Measurements from ENCODE around the gene TAPBP.
"Not testable (repeated sequence)": the region's sequence is repeated elsewhere in the genome, so short reads cannot be mapped to it uniquely, and the experiment has no call there.

Gene TAPBP

DNA sequence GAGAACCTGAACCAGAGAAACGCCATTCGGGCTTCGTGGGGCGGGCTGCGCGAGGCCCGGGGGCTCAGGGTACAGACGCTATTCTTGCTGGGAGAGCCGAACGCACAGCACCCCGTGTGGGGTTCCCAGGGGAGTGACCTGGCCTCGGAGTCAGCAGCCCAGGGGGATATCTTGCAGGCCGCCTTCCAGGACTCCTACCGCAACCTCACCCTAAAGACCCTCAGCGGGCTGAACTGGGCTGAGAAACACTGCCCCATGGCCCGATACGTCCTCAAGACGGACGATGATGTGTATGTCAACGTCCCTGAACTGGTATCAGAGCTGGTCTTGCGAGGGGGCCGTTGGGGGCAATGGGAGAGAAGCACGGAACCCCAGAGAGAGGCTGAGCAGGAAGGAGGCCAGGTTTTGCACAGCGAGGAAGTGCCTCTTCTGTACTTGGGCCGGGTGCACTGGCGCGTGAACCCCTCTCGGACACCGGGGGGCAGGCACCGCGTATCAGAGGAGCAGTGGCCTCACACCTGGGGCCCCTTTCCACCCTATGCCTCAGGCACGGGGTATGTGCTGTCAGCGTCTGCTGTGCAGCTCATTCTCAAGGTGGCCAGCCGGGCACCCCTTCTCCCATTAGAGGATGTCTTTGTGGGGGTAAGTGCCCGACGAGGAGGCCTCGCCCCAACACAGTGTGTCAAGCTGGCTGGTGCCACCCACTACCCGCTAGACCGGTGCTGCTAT is 36.1 kb downstream of the TAPBP start:
- in situ Hi-C loops (cut with HindIII; ENCODE audit: low sequenced_read_pairs) = no loop called here

- in situ Hi-C loops (cut with HindIII; ENCODE audit: low sequenced_read_pairs) = no loop called here
These were observed 36.8 kb downstream of the TAPBP start, which contains the start of gene B3GALT4 for GRCh38 chr6:33276864-33277662. Gene B3GALT4, plus strand, starts transcription at chr6:33277123. Its CDS starts 297 bp downstream, at chr6:33277420.

- in situ Hi-C loops (cut with HindIII; ENCODE audit: low sequenced_read_pairs) = no loop called here
These were observed 37.4 kb downstream of the TAPBP start for GRCh38 chr6:33276581-33276863.

- in situ Hi-C loops (cut with HindIII; ENCODE audit: low sequenced_read_pairs) = not testable (repeated sequence)
These were observed 37.9 kb downstream of the TAPBP start for GRCh38 chr6:33275795-33276580.

GRCh38 chr6:33273924-33274902 is 39.7 kb downstream of the TAPBP start:
- in situ Hi-C loops (cut with HindIII; ENCODE audit: low sequenced_read_pairs) = loop anchor here (25.0 kb wide), 1 partner anchor 137 kb away; no protein-coding TSS in a partner anchor

DNA sequence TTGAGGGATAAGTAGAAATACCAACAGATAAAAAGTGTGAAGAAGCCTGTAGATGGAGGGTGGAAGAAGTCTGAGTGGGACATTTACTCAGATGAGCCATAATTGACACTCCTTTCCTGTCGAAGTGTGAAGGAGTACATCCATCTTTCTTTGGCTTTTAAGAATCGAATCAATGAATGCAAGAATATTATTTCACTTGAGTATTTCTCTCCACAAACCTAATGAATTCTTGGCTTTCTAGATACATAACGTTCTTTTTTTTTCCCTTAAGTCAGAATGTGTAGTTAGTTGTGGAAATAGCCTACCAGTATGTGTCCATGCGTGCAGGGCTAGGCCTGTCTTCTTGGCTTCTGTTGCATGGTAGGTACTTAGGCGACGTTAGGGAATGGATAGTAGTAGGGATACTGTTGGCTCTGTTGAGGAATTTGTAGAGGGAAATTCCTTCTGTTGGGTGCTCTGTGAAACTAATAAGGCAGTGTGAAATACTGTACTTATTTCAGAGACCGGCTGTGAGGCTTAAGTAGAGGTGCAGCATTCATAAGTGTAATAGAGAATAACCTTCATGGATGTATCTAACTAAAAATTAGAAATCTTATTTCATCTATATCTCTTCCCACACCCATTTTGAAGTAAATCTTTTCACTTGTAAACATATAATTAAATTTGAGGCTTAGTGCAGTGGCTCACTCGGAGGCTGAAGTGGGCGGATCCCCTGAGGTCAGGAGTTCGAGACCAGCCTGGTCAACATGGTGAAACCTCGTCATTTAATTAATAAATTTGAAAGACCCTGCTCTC is 40.6 kb downstream of the TAPBP start:
- in situ Hi-C loops (cut with HindIII; ENCODE audit: low sequenced_read_pairs) = loop anchor here (25.0 kb wide), 1 partner anchor 136 kb away; no protein-coding TSS in a partner anchor

DNA sequence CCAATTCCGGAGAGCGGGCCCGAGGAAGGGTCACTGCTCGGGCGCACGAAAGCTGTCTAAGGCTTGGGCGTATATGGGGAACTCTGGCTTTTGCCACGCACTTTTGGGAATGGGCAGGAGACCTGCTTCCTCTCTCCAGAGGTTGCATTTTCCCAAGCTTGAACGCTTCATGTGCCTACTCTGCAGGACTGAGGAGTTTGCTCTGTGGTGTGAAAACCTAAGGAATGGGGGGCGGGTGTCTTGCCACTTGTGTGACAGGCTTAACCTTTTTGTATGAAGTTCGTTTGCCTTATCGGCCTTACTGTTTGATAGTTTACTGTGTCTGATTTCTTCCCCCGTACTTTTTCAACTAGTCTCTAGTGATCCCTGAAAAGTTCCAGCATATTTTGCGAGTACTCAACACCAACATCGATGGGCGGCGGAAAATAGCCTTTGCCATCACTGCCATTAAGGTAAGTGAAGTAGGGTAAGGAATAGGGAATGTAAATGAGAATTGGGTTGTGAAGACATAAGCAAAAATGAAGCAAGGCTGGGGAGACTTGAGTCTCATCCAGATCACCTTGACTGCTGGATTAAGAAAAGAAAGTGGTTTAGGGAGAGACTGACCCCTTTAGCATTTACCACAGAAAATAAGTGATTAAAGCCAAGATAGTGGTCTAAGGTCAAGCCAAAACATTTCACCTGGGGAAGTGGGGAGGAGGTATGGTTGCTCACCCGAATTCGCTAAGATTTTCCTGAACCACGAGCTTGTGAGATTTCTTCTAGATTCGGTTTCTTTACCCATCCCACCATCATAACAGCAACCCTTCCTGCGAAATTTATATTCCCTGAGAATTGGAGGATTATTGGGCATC is 41.4 kb downstream of the TAPBP start:
- in situ Hi-C loops (cut with HindIII; ENCODE audit: low sequenced_read_pairs) = loop anchor here (25.0 kb wide), 1 partner anchor 135 kb away; no protein-coding TSS in a partner anchor

- in situ Hi-C loops (cut with HindIII; ENCODE audit: low sequenced_read_pairs) = loop anchor here (25.0 kb wide), 1 partner anchor 134 kb away; no protein-coding TSS in a partner anchor
These were observed 42.2 kb downstream of the TAPBP start, which contains the start of the genes RPS18 and VPS52 for GRCh38 chr6:33271468-33272274. Gene RPS18, plus strand, starts transcription at chr6:33272075. Its CDS starts 45 bp downstream, at chr6:33272120. Gene VPS52, minus strand, starts transcription at chr6:33271876. Its CDS starts 201 bp downstream, at chr6:33271675.

- in situ Hi-C loops (cut with HindIII; ENCODE audit: low sequenced_read_pairs) = loop anchor here (25.0 kb wide), 1 partner anchor 134 kb away; no protein-coding TSS in a partner anchor
These were observed 42.8 kb downstream of the TAPBP start for GRCh38 chr6:33271117-33271467.

DNA sequence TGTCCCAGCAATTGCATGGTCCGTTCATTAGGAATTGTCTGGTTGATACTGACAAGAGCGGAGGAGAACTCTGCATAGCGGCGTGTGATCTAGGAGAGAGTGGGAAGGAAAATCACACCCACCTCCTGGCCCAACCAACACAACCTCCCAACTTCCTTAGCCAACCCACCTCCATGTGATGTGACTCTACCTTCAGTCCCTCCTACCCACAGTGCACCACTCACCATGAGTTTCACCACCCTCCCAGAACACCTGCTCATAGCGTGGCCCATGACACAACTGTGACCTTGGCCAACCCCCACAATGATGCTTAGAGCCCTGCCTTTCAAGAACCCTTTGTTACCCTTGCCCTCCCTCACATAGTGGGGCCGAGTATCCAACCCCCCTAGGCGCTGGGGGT is 49.9 kb downstream of the TAPBP start:
- in situ Hi-C loops (cut with HindIII; ENCODE audit: low sequenced_read_pairs) = loop anchor here (25.0 kb wide), 1 partner anchor 127 kb away; no protein-coding TSS in a partner anchor

GRCh38 chr6:33262490-33262889 is 51.4 kb downstream of the TAPBP start:
- in situ Hi-C loops (cut with HindIII; ENCODE audit: low sequenced_read_pairs) = loop anchor here (25.0 kb wide), 1 partner anchor 125 kb away; no protein-coding TSS in a partner anchor

DNA sequence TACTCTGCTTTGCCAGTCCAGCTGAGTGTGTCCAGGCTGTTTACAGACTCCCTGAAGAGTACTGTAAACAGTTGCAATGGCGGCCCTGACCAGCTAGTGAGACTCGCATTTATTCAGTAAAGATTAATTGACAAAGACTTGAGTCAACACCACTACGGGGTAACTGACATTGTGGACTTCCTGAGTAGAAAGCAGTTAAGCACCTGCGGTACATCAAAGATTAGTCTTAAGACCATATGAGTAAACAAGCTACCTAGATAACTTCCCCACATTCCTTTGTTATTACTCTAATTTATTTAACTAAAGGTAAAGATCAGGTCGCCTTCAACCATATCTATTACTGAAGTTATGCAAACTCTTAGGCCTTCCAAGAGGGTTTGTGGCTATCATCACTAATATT is 54.8 kb downstream of the TAPBP start:
- in situ Hi-C loops (cut with HindIII; ENCODE audit: low sequenced_read_pairs) = loop anchor here (25.0 kb wide), 1 partner anchor 122 kb away; no protein-coding TSS in a partner anchor

GRCh38 chr6:33254591-33254990 is 59.3 kb downstream of the TAPBP start:
- in situ Hi-C loops (cut with HindIII; ENCODE audit: low sequenced_read_pairs) = loop anchor here (25.0 kb wide), 1 partner anchor 117 kb away; no protein-coding TSS in a partner anchor

DNA sequence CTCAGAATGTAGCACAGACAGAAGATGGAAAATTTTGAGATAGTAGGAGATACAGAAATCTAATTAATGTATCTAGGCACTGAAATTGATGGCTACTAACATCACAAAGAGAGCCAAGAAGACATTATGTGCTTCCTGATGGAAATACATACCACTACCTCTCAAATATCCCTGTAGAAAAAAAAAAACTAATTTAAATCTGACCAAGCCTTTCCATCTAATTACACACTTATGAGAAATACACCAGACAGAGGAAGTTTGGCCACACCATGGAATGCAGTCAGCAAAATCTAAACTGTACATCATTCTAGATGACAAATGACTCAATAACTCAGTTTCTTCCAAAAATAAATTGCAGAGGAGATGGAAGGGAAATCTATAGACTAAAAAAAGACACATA is 61.1 kb downstream of the TAPBP start:
- in situ Hi-C loops (cut with HindIII; ENCODE audit: low sequenced_read_pairs) = loop anchor here (25.0 kb wide), 1 partner anchor 115 kb away; no protein-coding TSS in a partner anchor

DNA sequence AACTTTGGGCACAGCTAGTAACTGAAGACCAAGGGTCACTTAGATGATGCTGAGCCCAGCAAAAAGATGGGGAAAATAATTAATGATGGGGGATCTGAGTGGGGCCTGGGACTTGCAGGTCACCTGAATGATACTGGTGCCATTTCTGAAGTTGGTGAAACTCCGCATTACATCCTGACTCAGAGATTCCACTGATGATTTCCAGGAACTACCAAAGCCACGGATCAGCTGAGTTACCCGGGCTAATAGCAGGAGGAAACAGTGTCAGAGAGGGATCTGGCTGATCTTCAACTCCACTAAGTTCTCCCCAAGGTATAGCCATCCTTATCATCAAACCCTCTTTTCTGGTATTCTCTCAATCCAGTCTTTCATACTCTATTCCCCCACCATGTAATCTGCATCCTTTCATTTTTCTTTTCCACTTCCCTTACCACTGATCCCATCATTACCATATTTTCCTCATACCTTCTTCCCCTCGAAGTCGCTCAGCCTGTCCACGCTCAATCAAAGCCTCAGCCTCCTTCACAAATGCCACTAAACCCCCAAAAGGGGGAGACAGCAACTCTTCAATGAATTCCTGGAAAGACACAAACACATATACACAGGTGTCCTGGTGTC is 62.4 kb downstream of the TAPBP start:
- in situ Hi-C loops (cut with HindIII; ENCODE audit: low sequenced_read_pairs) = loop anchor here (25.0 kb wide), 1 partner anchor 114 kb away; no protein-coding TSS in a partner anchor

GRCh38 chr6:33250731-33251130 is 63.1 kb downstream of the TAPBP start:
- in situ Hi-C loops (cut with HindIII; ENCODE audit: low sequenced_read_pairs) = loop anchor here (25.0 kb wide), 1 partner anchor 113 kb away; no protein-coding TSS in a partner anchor

Data from DLD1 (cell line).